ENCODE data around the gene CBX4. TPM values are rescaled to one million over a fixed set of nuclear protein-coding genes. Genes with fewer than 3 reads are reported as not detected.

CBX4 gene
- total RNA-seq, 6 experiments from 2014 or later: 18.2 to 20.2 (median 19.3) TPM

DNA sequence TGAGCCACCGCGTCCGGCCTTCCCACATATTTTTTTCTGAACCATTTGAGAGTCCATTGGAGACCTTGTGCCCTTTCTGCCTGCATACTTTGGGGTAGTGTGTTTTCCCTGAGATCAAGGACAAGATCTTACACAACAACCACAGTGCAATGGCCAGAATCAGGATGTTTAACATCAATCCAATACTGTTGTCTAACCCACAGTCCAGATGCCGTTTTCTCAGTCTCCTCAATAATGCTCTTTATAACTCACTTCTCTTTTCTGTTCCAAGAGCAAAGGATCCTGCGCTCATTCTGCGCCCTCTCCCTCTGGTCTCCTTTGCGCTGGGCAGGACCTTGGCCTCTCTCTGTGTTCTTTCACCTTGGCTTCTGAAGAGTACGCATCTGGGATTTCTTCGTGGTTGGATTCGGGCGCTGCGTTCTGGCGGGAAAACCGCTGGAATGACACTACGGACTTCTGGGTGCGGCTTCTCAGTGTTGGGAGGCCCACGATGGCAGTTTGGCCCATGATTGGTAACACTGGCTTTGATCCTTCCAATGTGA is 16.6 kb downstream of the CBX4 start:
- no peak overlapping the region for H3K27ac Mint-ChIP-seq
- H3K27me3 Mint-ChIP-seq (ENCODE audit: insufficient read depth): peaks cover 51% of the 10 kb centered on the region
- DNase-seq: no peak
- H3K9me3 Mint-ChIP-seq: no peaks in the 10 kb centered on the region
- no peak overlapping the region for H3K4me3 Mint-ChIP-seq
- TF ChIP-seq, protein P1, sequence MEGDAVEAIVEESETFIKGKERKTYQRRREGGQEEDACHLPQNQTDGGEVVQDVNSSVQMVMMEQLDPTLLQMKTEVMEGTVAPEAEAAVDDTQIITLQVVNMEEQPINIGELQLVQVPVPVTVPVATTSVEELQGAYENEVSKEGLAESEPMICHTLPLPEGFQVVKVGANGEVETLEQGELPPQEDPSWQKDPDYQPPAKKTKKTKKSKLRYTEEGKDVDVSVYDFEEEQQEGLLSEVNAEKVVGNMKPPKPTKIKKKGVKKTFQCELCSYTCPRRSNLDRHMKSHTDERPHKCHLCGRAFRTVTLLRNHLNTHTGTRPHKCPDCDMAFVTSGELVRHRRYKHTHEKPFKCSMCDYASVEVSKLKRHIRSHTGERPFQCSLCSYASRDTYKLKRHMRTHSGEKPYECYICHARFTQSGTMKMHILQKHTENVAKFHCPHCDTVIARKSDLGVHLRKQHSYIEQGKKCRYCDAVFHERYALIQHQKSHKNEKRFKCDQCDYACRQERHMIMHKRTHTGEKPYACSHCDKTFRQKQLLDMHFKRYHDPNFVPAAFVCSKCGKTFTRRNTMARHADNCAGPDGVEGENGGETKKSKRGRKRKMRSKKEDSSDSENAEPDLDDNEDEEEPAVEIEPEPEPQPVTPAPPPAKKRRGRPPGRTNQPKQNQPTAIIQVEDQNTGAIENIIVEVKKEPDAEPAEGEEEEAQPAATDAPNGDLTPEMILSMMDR (IDR thresholded peaks at IDR 0.05): no peak
- no peaks in the 10 kb centered on the region; the same call in 1 of the 2 replicates for H3K36me3 Mint-ChIP-seq (ENCODE audit: low read depth)
- H3K4me1 Mint-ChIP-seq (ENCODE audit: low read depth): peaks cover 7% of the 10 kb centered on the region; the same call in 1 of the 2 replicates

DNA sequence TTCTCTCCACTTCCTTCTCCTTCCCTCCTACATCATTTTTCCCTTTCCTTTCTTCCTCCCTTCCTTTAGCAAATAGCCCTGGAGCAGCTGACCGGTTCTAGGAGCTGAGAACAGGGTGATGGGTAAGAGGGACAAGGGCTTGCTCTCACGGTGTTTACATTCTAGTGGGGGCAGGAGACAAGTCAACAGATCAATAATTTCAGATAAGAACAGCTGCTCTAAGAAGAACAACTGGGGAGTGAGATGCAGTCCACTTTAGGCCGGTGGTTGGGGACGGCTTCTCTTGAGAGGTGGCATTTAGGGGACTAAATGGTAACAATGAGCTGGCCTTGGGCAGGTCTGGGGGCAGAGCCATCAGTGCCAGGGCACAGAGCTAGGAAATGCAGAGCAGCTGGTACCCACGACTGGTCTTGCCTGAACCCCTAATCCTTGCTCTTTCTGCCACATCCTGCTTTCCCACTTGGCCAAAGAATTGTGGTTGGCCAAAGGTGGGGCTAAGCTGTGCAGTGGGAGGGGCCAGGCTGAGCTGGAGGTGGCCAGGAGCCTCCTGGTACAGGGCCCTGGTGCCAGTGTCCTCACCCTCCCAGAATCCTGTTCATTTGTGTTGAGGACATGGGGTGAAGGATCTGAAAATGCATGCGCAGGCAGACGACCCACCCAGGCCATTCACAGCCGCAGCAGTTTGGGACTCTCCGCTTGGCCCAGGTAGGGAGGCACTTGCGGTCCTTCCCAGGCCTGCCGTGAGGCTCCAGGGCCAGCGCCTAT is 17.7 kb downstream of the CBX4 start:
- H3K4me1 Mint-ChIP-seq (ENCODE audit: low read depth): peaks cover 4% of the 10 kb centered on the region; the same call in 1 of the 2 replicates

GRCh38 chr17:79820959-79821330 is 18.3 kb downstream of the CBX4 start:
- Mint-ChIP-seq H3K4me3 (no peak overlapping the region), H3K36me3 (ENCODE audit: low read depth) (no peaks in the 10 kb centered on the region; the same call in 1 of the 2 replicates), H3K4me1 (ENCODE audit: low read depth) (no peaks in the 10 kb centered on the region), H3K9me3 (no peaks in the 10 kb centered on the region), H3K27me3 (ENCODE audit: insufficient read depth) (peaks cover 66% of the 10 kb centered on the region), H3K27ac (no peak overlapping the region)
- DNase-seq: no peak
- TF ChIP-seq, protein P1 (IDR thresholded peaks at IDR 0.05): no peak

More for the DNA sequence above, 17.7 kb downstream of the CBX4 start:
- DNase-seq: no peak
- TF ChIP-seq, protein P1 (IDR thresholded peaks at IDR 0.05): no peak
- H3K36me3 Mint-ChIP-seq (ENCODE audit: low read depth): no peaks in the 10 kb centered on the region; the same call in 1 of the 2 replicates
- no peaks in the 10 kb centered on the region for H3K9me3 Mint-ChIP-seq
- H3K4me3 Mint-ChIP-seq: no peak overlapping the region
- peaks cover 61% of the 10 kb centered on the region for H3K27me3 Mint-ChIP-seq (ENCODE audit: insufficient read depth)
- no peak overlapping the region for H3K27ac Mint-ChIP-seq

DNA sequence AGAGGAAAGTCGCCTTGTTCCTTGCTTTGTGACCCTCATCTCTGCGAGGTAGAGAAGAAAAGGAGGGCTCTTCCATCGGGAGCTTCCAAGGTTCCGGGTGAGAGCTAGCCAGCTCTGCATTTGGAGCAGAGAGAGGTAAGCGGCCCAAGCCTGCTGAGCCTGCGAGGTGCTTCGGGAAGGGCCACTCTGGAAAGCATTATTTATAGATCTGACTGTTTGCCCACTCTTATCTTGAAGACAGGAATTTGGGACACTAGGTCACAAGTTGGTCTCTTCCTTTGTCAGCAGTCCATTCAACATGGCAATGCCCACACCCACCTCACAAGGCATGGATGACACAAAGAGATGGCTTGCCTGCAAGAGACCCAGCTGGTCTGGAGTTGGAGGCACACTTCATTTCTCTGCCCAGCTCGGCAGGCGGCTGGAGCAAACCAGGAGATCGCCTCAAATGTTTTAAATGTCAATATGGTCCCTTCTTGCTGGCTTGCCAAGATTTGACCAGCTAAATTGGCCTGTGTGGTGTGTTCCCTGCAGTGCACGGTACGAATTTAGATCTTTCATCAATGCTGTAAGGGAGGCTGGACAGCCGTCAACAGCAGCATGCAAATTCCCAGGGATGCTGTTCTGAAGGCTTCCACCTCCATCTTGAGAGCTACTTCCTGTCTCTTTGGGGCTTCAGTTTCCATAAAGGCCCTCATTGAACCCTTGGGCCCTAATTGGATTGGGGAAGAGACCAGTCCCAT is 19.5 kb downstream of the CBX4 start:
- no peaks in the 10 kb centered on the region for H3K9me3 Mint-ChIP-seq
- TF ChIP-seq, protein P1 (IDR thresholded peaks at IDR 0.05): no peak
- DNase-seq: no peak
- no peaks in the 10 kb centered on the region for H3K4me1 Mint-ChIP-seq (ENCODE audit: low read depth)
- no peak overlapping the region for H3K4me3 Mint-ChIP-seq
- no peaks in the 10 kb centered on the region; the same call in 1 of the 2 replicates for H3K36me3 Mint-ChIP-seq (ENCODE audit: low read depth)
- H3K27me3 Mint-ChIP-seq (ENCODE audit: insufficient read depth): peaks cover 67% of the 10 kb centered on the region
- H3K27ac Mint-ChIP-seq: no peak overlapping the region

DNA sequence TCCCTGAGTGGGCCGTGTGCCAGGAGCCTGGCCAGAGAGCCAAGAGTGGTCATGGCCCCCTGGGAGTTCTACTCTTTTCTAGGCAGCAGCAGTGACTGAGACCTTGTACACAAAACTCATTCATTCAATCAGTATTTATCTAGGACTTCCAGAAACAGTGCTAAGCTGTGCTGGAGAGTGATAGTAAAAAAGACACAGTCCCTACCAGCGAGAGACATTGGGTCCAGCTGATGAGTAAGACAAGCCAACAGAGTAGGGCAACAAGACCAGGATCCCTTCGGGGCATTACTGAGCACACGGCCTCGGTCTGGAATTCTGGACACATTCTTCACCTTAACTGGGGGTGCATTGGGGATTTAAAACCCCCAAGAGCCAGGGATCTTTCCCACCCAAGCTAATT is 20.2 kb downstream of the CBX4 start:
- TF ChIP-seq, protein P1 (IDR thresholded peaks at IDR 0.05): no peak
- no peak for DNase-seq
- Mint-ChIP-seq H3K4me1 (ENCODE audit: low read depth) (no peaks in the 10 kb centered on the region), H3K4me3 (no peak overlapping the region), H3K27me3 (ENCODE audit: insufficient read depth) (peaks cover 69% of the 10 kb centered on the region), H3K36me3 (ENCODE audit: low read depth) (no peaks in the 10 kb centered on the region), H3K9me3 (no peaks in the 10 kb centered on the region), H3K27ac (no peak overlapping the region)

Data from HFFc6 (cell line).